OCI-LY7 (cell line): ENCODE results near the gene PARD3.

ENCODE experiments used
- EZH2phosphoT487 ChIP-seq: fragments of 200-600 bp; sonication (generic); IDR thresholded peaks from 2 replicates; pipeline ENCODE4 v1.6.1; 2018; ENCODE audit warnings: low read depth, borderline replicate concordance, mild to moderate bottlenecking, mixed run types, antibody characterized with exemption, low read length, moderate library complexity, mixed read lengths
- TF ChIP-seq, protein P1 (sequence below): fragments of 200-600 bp; sonication (generic); conservative IDR thresholded peaks from 2 replicates; pipeline ENCODE4 v1.5.1; 2014; ENCODE audit warnings: mild to moderate bottlenecking, antibody characterized with exemption, low read length, moderate library complexity, mixed read lengths

- TF ChIP-seq, protein P1, sequence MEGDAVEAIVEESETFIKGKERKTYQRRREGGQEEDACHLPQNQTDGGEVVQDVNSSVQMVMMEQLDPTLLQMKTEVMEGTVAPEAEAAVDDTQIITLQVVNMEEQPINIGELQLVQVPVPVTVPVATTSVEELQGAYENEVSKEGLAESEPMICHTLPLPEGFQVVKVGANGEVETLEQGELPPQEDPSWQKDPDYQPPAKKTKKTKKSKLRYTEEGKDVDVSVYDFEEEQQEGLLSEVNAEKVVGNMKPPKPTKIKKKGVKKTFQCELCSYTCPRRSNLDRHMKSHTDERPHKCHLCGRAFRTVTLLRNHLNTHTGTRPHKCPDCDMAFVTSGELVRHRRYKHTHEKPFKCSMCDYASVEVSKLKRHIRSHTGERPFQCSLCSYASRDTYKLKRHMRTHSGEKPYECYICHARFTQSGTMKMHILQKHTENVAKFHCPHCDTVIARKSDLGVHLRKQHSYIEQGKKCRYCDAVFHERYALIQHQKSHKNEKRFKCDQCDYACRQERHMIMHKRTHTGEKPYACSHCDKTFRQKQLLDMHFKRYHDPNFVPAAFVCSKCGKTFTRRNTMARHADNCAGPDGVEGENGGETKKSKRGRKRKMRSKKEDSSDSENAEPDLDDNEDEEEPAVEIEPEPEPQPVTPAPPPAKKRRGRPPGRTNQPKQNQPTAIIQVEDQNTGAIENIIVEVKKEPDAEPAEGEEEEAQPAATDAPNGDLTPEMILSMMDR: no peak
- no peak for TF ChIP-seq EZH2phosphoT487
These were observed 579.8 kb downstream of the PARD3 start for GRCh38 chr10:34235164-34235832.
